ENCODE data around the gene OTUB1. TPM values are rescaled to one million over a fixed set of nuclear protein-coding genes. Genes with fewer than 3 reads are reported as not detected.

OTUB1 gene
- total RNA-seq, 1 donor = 34.4 TPM

- Histone ChIP-seq H3K27ac (ENCODE audit: low read depth, low read length) (no peak overlapping the region), H3K4me2 (ENCODE audit: insufficient read depth, low read length) (no peak overlapping the region), H3K79me2 (ENCODE audit: insufficient read depth, low read length) (no peaks in the 10 kb centered on the region), H3K27me3 (ENCODE audit: insufficient read depth, low read length) (no peaks in the 10 kb centered on the region), H3K9me3 (ENCODE audit: low read depth, low read length) (no peaks in the 10 kb centered on the region), H2AFZ (ENCODE audit: low read length) (no peak overlapping the region), H3K36me3 (ENCODE audit: insufficient read depth, low read length) (no peaks in the 10 kb centered on the region), H3K4me1 (ENCODE audit: insufficient read depth, low read length) (no peaks in the 10 kb centered on the region), H3K4me3 (ENCODE audit: insufficient read depth, low read length) (no peak overlapping the region), H4K20me1 (ENCODE audit: insufficient read depth, low read length) (peaks cover 26% of the 10 kb centered on the region)
- TF ChIP-seq CTCF (IDR thresholded peaks at IDR 0.05; ENCODE audit: extremely low read depth, low read depth, low read length) = no peak
- no peak for DNase-seq (ENCODE audit: insufficient read length, low spot score, missing footprints)
Observed at GRCh38 chr11:64026575-64027205, 40.5 kb downstream of the OTUB1 start.

GRCh38 chr11:64027651-64028397 lies 41.6 kb downstream of the OTUB1 start:
- Histone ChIP-seq H2AFZ (ENCODE audit: low read length) (no peak overlapping the region), H3K79me2 (ENCODE audit: insufficient read depth, low read length) (no peaks in the 10 kb centered on the region), H4K20me1 (ENCODE audit: insufficient read depth, low read length) (peaks cover 32% of the 10 kb centered on the region), H3K27me3 (ENCODE audit: insufficient read depth, low read length) (peaks cover 2% of the 10 kb centered on the region), H3K27ac (ENCODE audit: low read depth, low read length) (no peak overlapping the region), H3K4me3 (ENCODE audit: insufficient read depth, low read length) (no peak overlapping the region), H3K36me3 (ENCODE audit: insufficient read depth, low read length) (no peaks in the 10 kb centered on the region), H3K9me3 (ENCODE audit: low read depth, low read length) (no peaks in the 10 kb centered on the region), H3K4me1 (ENCODE audit: insufficient read depth, low read length) (no peaks in the 10 kb centered on the region), H3K4me2 (ENCODE audit: insufficient read depth, low read length) (no peak overlapping the region)
- DNase-seq (ENCODE audit: insufficient read length, low spot score, missing footprints) = no peak
- TF ChIP-seq CTCF (IDR thresholded peaks at IDR 0.05; ENCODE audit: extremely low read depth, low read depth, low read length) = no peak

GRCh38 chr11:64028398-64029115 lies 42.3 kb downstream of the OTUB1 start:
- Histone ChIP-seq H3K4me3 (ENCODE audit: insufficient read depth, low read length) (no peak overlapping the region), H3K4me2 (ENCODE audit: insufficient read depth, low read length) (no peak overlapping the region), H3K27ac (ENCODE audit: low read depth, low read length) (no peak overlapping the region), H4K20me1 (ENCODE audit: insufficient read depth, low read length) (peaks cover 32% of the 10 kb centered on the region), H3K4me1 (ENCODE audit: insufficient read depth, low read length) (no peaks in the 10 kb centered on the region), H3K27me3 (ENCODE audit: insufficient read depth, low read length) (peaks cover 5% of the 10 kb centered on the region), H3K36me3 (ENCODE audit: insufficient read depth, low read length) (no peaks in the 10 kb centered on the region), H3K9me3 (ENCODE audit: low read depth, low read length) (no peaks in the 10 kb centered on the region), H3K79me2 (ENCODE audit: insufficient read depth, low read length) (no peaks in the 10 kb centered on the region), H2AFZ (ENCODE audit: low read length) (no peak overlapping the region)
- TF ChIP-seq CTCF (IDR thresholded peaks at IDR 0.05; ENCODE audit: extremely low read depth, low read depth, low read length) = no peak
- no peak for DNase-seq (ENCODE audit: insufficient read length, low spot score, missing footprints)

- no peak for TF ChIP-seq CTCF (IDR thresholded peaks at IDR 0.05; ENCODE audit: extremely low read depth, low read depth, low read length)
- DNase-seq (ENCODE audit: insufficient read length, low spot score, missing footprints) = no peak
- Histone ChIP-seq H3K4me1 (ENCODE audit: insufficient read depth, low read length) (no peaks in the 10 kb centered on the region), H2AFZ (ENCODE audit: low read length) (no peak overlapping the region), H3K9me3 (ENCODE audit: low read depth, low read length) (no peaks in the 10 kb centered on the region), H3K27me3 (ENCODE audit: insufficient read depth, low read length) (peaks cover 15% of the 10 kb centered on the region), H3K4me3 (ENCODE audit: insufficient read depth, low read length) (no peak overlapping the region), H4K20me1 (ENCODE audit: insufficient read depth, low read length) (peaks cover 37% of the 10 kb centered on the region), H3K27ac (ENCODE audit: low read depth, low read length) (no peak overlapping the region), H3K79me2 (ENCODE audit: insufficient read depth, low read length) (no peaks in the 10 kb centered on the region), H3K36me3 (ENCODE audit: insufficient read depth, low read length) (no peaks in the 10 kb centered on the region), H3K4me2 (ENCODE audit: insufficient read depth, low read length) (no peak overlapping the region)
Observed at GRCh38 chr11:64029773-64030172, 43.5 kb downstream of the OTUB1 start.
